ENCODE results near the gene ECI1.

Gene ECI1

GRCh38 chr16:2226245-2226793 lies 25.1 kb downstream of the ECI1 start:
- no peaks in the 10 kb centered on the region for H3K27me3 ChIP-seq (replicated peaks; ENCODE audit: insufficient read depth, low read length)
- H3K9me2 ChIP-seq (replicated peaks; ENCODE audit: insufficient read depth, low read length) = no peaks in the 10 kb centered on the region
- TF ChIP-seq CTCF (IDR thresholded peaks at IDR 0.05; ENCODE audit: low read length) (no peak), EZH2phosphoT487 (IDR thresholded peaks at IDR 0.05; ENCODE audit: low read length) (no peak)
- no peak overlapping the region for H3K27ac ChIP-seq (ENCODE audit: low read length)
- H3K9me3 ChIP-seq (replicated peaks; ENCODE audit: insufficient read depth, low read length) = no peaks in the 10 kb centered on the region
- H3K79me2 ChIP-seq (ENCODE audit: low read length) = peaks cover 53% of the 10 kb centered on the region
- no peaks in the 10 kb centered on the region for H3K4me1 ChIP-seq (ENCODE audit: low read length)
- H3K4me3 ChIP-seq (ENCODE audit: low read length) = no peak overlapping the region
- H3K36me3 ChIP-seq (replicated peaks; ENCODE audit: insufficient read depth, low read length) = no peaks in the 10 kb centered on the region
- no peak overlapping the region for H2AFZ ChIP-seq (ENCODE audit: low read length)
- H3K9ac ChIP-seq (ENCODE audit: low read length) = no peak overlapping the region
- H3K4me2 ChIP-seq (ENCODE audit: low read depth, low read length) = no peak overlapping the region
- no peak for DNase-seq
- H3F3A ChIP-seq (ENCODE audit: insufficient read depth, low read length) = 0 out of 2 replicates have a peak, but pooled peaks cover 3% of the 10 kb centered on the region
- no peaks in the 10 kb centered on the region for H4K20me1 ChIP-seq (ENCODE audit: insufficient read depth, low read length)

GRCh38 chr16:2223942-2224486 lies 27.4 kb downstream of the ECI1 start:
- TF ChIP-seq EZH2 (optimal IDR thresholded peaks at IDR 0.05; ENCODE audit: low read depth, low read length) = no peak
- peak; percentile 26; the same call in 1 of the 2 replicates for TF ChIP-seq CTCF (IDR thresholded peaks at IDR 0.05; ENCODE audit: low read length)
- Histone ChIP-seq H3K27me3 (replicated peaks; ENCODE audit: insufficient read depth, low read length) (no peaks in the 10 kb centered on the region), H3K4me2 (ENCODE audit: low read depth, low read length) (peak overlapping the region; percentile 57), H4K20me1 (ENCODE audit: insufficient read depth, low read length) (no peaks in the 10 kb centered on the region), H3K4me3 (ENCODE audit: low read length) (peak overlapping the region; percentile 98), H3K36me3 (replicated peaks; ENCODE audit: insufficient read depth, low read length) (no peaks in the 10 kb centered on the region), H3K79me2 (ENCODE audit: low read length) (peaks cover 49% of the 10 kb centered on the region), H3K27ac (ENCODE audit: low read length) (peak overlapping the region; percentile 43; the same call in 1 of the 2 replicates), H3K9me2 (replicated peaks; ENCODE audit: insufficient read depth, low read length) (no peaks in the 10 kb centered on the region), H3K9me3 (replicated peaks; ENCODE audit: insufficient read depth, low read length) (no peaks in the 10 kb centered on the region), H3F3A (ENCODE audit: insufficient read depth, low read length) (0 out of 2 replicates have a peak, but pooled peaks cover 3% of the 10 kb centered on the region), H3K4me1 (ENCODE audit: low read length) (no peaks in the 10 kb centered on the region), H3K9ac (ENCODE audit: low read length) (peak overlapping the region; percentile 95), H2AFZ (ENCODE audit: low read length) (peak overlapping the region; percentile 92)
- peak; percentile 49 for DNase-seq

- H3K36me3 ChIP-seq (replicated peaks; ENCODE audit: insufficient read depth, low read length) = no peaks in the 10 kb centered on the region
- H3F3A ChIP-seq (ENCODE audit: insufficient read depth, low read length) = 0 out of 2 replicates have a peak, but pooled peaks cover 3% of the 10 kb centered on the region
- no peaks in the 10 kb centered on the region for H3K4me1 ChIP-seq (ENCODE audit: low read length)
- peak within 1 kb of the TSS; percentile 95 for H3K9ac ChIP-seq (ENCODE audit: low read length)
- H3K27me3 ChIP-seq (replicated peaks; ENCODE audit: insufficient read depth, low read length) = no peaks in the 10 kb centered on the region
- peaks cover 44% of the 10 kb centered on the region for H3K79me2 ChIP-seq (ENCODE audit: low read length)
- no peaks in the 10 kb centered on the region for H4K20me1 ChIP-seq (ENCODE audit: insufficient read depth, low read length)
- H3K9me2 ChIP-seq (replicated peaks; ENCODE audit: insufficient read depth, low read length) = no peaks in the 10 kb centered on the region
- TF ChIP-seq CTCF (IDR thresholded peaks at IDR 0.05; ENCODE audit: low read length) = no peak
- TF ChIP-seq EZH2 (optimal IDR thresholded peaks at IDR 0.05; ENCODE audit: low read depth, low read length) = no peak
- TF ChIP-seq EZH2phosphoT487 (IDR thresholded peaks at IDR 0.05; ENCODE audit: low read length) = no peak
- H2AFZ ChIP-seq (ENCODE audit: low read length) = peak within 1 kb of the TSS; percentile 95
- H3K4me3 ChIP-seq (ENCODE audit: low read length) = peak within 1 kb of the TSS; percentile 98
- no peaks in the 10 kb centered on the region for H3K9me3 ChIP-seq (replicated peaks; ENCODE audit: insufficient read depth, low read length)
- H3K4me2 ChIP-seq (ENCODE audit: low read depth, low read length) = peak within 1 kb of the TSS; percentile 96
- H3K27ac ChIP-seq (ENCODE audit: low read length) = peak within 1 kb of the TSS; percentile 43; the same call in 1 of the 2 replicates
- peak; percentile 100 for DNase-seq
These were observed 28.0 kb downstream of the ECI1 start, which contains the start of gene E4F1 for GRCh38 chr16:2223221-2223941. Gene E4F1, plus strand, starts transcription at chr16:2223591. Its CDS starts 23 bp downstream, at chr16:2223614.
